Choroid plexus epithelial cell (primary cell): ENCODE measurements around the gene AREL1.

Source experiments
- DNase-seq: peaks from one replicate; pipeline ENCODE4 v3.0.0-alpha.2; 2010; ENCODE audit warnings: low read depth
- H3K4me3 ChIP-seq: 2 replicates; pipeline ENCODE4 v1.5.1; 2011; ENCODE audit warnings: low read depth, mild to moderate bottlenecking, control low read depth, low read length, moderate library complexity
- TF ChIP-seq, protein P1 (sequence below): conservative IDR thresholded peaks from 2 replicates; pipeline ENCODE4 v1.5.1; 2011; ENCODE audit warnings: low read depth, mild to moderate bottlenecking, control low read depth, inconsistent platforms, low read length, moderate library complexity

AREL1 gene

DNA sequence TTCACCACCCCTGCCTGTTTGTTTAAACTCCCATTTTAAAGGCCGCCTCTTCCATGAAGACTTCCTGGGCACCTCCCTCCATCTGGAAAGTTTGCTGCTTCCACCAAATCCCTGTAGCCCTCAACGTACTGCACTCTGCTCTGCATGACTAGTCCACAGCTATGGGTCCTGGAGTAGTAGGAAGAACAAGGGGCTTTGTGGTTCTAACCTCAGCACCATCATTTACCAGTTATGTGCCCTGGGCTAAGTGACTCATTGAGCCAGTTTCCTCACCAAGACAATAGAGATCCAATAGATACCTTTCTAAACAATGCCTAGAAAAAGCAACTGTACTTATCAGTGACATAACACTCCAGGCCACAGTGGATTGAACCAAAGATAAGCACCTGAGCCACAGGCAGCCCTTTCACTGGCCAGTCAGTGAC is 92.4 kb downstream of the AREL1 start:
- peak; percentile 82 for DNase-seq
- H3K4me3 ChIP-seq = no peak overlapping the region
- TF ChIP-seq, protein P1, sequence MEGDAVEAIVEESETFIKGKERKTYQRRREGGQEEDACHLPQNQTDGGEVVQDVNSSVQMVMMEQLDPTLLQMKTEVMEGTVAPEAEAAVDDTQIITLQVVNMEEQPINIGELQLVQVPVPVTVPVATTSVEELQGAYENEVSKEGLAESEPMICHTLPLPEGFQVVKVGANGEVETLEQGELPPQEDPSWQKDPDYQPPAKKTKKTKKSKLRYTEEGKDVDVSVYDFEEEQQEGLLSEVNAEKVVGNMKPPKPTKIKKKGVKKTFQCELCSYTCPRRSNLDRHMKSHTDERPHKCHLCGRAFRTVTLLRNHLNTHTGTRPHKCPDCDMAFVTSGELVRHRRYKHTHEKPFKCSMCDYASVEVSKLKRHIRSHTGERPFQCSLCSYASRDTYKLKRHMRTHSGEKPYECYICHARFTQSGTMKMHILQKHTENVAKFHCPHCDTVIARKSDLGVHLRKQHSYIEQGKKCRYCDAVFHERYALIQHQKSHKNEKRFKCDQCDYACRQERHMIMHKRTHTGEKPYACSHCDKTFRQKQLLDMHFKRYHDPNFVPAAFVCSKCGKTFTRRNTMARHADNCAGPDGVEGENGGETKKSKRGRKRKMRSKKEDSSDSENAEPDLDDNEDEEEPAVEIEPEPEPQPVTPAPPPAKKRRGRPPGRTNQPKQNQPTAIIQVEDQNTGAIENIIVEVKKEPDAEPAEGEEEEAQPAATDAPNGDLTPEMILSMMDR = no peak

DNA sequence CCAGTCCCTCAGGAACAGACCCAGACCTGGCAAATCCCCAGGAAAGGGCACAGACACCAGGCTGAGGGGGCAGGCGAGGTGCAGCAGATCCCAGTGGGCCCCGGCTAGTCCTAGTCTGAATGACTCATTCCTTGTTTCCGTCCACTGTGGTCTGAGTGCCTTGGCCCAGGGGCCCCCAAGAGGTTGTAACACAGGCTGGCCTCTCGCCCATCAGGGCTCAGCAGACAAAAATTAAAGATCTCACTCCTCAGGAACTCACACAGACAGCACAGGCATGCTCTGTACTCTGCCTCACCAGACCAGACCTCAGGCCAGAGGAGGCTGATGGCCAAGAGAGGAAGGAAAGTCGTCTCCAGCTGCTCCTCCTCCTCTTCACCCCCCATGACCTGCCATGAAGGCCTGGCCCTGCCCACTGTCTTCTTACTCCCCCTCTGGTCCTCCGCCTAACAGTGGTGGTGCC is 93.2 kb downstream of the AREL1 start:
- no peak overlapping the region for H3K4me3 ChIP-seq
- TF ChIP-seq, protein P1 = no peak

DNA sequence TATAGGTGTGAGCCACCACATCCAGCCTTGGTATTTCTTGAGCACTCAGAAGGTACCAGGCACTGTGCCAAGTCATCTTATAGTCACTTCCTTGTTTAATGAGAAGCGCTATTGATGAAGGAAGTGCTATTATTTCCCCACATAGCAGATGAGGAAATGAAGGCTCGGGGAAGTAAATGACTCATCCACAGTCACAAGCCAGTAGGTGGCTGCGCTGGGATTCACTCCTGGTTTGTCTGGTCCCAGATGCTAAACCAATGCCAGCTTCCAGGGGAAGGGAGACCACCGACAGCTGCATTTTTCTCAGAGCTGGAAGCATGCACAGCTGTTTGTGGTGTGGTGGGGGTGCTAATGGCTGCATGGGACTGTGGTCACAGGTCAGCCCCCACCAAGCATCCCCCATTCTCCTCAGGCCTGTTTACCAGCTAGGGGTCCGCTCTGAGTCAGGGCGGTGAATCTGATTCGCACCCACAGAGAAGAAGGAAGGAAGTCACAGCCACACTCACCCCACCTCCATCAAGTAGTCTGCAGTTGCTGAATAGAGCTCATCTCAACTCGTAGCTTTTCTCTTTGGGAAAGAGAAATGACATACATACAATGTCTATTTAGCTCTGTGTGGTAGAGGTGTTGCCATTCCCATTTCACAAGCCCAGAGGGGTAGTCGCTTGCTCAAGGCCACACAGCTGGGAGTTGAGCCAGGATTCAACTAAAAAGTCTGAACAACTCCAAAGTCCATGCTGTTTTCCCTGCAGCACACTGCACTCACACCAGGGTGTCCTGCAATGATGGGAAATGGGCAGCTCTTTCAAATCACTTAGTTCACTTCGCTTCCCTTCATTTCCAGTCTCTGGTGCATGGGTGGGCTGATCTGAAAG is 94.6 kb downstream of the AREL1 start:
- TF ChIP-seq, protein P1 = peak; percentile 33
- no peak overlapping the region for H3K4me3 ChIP-seq
- DNase-seq = peak; percentile 83

More for the DNA sequence above, 93.2 kb downstream of the AREL1 start:
- peak; percentile 98 for DNase-seq

DNA sequence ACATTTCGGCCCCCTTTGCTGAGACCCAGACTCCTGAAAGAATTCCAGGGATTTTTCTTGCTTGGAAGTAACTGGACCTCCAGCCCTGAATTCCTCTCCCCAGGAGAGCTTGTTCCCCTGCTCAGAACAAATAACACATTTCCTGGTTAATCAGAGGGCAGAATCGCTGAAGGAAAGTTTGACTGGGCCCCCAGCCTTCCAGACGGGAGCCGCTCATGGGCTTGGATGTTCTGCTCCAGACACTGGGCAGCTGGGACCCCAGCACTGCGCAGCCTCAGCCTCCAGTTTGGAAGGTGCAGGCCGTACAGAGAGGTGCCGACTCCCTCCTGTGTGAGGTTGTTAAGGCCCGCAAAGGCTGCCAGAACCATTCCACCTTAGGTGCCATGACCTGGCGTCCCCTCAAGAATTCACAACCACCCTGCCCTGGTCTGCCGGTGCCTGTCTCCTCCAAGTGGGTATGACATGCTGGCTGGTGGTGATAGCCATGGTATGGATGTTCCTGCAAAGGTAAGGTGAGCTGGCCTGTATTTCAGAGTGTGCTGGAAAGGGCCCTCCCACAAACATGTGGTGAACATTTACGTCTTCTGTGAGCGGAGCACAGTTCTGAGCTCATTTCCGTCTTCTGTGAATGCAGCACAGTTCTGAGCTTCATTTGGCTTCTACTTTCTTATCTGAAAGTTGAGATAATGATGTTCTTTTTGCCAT is 95.7 kb downstream of the AREL1 start:
- peak; percentile 83 for DNase-seq
- H3K4me3 ChIP-seq = no peak overlapping the region
- TF ChIP-seq, protein P1 = no peak

DNA sequence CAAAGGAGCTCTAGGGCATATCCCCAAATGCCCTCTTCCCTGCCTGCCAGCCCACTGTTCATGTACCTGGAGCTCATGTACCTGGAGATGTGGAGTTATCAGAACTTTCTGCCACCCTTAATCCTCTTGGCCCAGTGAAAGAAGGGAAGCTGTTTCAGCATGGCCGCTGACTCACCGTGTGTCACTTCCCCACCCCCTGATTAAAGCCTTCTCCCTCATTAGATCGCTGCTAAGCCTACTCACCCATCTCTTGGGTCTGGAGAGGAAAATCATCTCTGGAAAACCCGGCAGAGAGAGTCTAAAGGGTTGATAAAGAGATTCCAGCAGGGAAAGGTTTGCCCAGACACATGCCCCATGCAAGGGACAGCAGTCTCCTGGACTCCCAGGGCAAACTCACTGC is 96.4 kb downstream of the AREL1 start:
- no peak overlapping the region for H3K4me3 ChIP-seq
- TF ChIP-seq, protein P1 = no peak
- peak; percentile 77 for DNase-seq

DNA sequence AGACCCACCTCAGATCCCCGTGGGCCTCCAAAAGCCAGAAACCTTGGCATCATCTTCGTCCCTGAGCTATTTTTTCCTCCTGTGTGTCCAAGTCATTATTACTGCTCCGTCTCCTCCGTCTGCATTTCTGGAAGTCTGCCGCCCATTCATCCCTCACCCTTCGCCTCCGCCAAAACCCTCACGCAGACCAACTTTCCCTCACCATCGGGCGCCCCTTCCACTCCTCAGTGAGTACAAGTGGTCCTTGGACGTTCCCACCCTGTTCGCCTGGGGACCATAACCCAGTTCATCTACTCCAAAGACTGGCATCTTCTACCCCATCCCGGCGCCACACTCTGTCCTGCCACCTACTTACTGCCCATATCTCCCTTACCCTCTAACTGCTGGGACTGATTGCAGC is 97.1 kb downstream of the AREL1 start:
- no peak for DNase-seq
- TF ChIP-seq, protein P1 = no peak
- H3K4me3 ChIP-seq = no peak overlapping the region
